Measurements from ENCODE around the gene NEDD4.
"Not testable (repeated sequence)": the region's sequence is repeated elsewhere in the genome, so short reads cannot be mapped to it uniquely, and the experiment has no call there.

Gene NEDD4

DNA sequence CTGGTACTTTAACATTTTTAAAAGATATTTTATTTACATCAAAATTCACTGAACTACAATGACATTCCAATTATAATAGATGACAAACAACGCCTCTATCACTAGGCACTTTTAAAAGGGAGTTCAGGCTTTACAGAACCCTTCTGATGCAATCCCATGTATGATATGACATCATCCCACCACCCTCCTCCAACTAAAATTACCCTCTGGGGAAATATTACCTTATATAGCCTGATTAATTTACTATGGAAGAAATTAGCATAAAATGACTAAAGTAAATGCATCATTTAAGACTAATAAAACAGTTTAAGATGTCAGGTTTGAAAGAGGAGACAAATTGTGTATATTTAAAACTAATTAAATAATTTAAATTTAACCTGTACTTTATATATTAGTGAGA, 10.4 kb upstream of the NEDD4 start:
- DNase-seq = not testable (repeated sequence)

DNA sequence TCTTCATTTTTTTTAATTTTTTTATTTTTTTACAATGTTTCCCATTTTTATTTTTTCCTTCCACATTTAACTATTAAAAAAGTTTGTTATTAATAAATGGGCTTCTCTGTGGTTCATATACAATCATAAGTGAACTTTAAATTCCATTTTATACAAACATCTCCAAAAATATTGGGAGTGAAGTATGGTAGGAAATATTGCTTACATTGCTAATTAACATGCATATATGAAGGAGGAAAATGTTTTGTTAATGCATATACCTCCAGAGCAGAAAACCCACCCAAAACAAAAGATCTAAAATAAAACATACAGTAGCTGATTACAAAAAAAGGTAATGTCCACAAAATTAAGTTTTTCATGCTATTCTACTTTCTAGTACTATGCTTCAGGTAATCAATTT, 9.9 kb upstream of the NEDD4 start:
- DNase-seq = not testable (repeated sequence)

DNA sequence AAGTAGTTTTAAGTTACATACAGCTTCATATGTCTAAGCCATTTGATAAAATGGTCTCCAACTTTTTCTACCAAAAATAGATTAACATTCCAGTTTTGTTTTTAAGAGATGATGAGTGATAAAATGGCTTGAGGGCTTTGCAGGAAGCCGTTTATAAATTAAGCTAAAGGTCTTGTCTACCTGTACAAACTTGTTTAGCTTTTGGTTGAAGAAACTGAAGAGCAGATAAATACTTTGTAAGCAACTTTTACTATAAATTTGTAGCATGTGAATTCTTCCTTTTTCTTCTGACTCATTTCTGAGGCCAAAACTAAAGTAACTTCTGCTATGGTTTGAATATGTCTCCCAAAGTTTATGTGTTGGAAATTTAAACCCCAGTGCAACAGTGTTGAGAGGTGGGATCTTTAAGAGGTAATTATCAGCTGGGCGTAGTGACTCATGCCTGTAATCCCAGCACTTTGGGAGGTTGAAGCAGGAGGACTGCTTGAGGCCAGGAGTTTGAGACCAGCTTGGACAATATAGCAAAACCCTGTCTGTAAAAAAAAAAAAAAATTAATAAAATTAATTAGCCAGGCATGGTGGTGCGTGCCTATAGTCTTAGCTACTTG, 8.2 kb upstream of the NEDD4 start:
- DNase-seq = no peak

DNA sequence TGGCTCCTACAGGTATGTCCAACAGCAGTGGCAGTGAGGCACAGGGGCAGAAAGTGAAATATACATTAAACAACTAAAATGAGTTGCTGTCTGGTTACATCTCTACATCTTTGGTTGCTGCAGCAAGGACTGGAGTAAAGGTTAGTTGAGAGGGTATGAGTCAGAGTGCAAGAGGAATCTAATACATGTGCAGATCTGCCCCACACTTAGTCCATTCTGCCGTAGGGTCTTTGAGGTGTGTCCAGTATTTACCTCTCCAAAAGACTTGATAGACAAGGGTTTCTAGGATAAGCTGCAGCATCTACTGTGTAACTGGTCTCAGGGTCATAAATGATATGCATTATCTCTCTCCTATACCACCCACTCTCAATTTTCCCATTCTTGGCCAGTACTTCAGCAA, 6.2 kb upstream of the NEDD4 start:
- DNase-seq = no peak

DNA sequence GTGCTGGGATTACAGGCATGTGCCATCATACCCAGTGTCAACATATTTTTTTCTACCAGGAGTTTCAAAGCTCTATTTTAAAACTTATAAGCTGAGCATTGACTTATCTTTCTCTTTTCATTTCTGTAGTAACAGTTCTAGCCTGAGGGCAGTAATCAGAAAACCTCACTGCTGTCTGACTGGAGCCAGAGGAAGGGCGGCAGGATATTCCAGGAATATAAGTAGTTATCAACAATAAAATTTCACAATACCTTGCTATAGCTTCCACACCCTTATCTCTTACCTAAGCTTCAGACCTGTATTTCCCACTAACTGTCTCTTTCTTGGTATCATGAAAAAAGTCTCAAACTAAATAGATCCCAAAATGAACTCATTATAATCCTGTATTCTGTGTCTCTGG, 5.1 kb upstream of the NEDD4 start:
- no peak for DNase-seq

DNA sequence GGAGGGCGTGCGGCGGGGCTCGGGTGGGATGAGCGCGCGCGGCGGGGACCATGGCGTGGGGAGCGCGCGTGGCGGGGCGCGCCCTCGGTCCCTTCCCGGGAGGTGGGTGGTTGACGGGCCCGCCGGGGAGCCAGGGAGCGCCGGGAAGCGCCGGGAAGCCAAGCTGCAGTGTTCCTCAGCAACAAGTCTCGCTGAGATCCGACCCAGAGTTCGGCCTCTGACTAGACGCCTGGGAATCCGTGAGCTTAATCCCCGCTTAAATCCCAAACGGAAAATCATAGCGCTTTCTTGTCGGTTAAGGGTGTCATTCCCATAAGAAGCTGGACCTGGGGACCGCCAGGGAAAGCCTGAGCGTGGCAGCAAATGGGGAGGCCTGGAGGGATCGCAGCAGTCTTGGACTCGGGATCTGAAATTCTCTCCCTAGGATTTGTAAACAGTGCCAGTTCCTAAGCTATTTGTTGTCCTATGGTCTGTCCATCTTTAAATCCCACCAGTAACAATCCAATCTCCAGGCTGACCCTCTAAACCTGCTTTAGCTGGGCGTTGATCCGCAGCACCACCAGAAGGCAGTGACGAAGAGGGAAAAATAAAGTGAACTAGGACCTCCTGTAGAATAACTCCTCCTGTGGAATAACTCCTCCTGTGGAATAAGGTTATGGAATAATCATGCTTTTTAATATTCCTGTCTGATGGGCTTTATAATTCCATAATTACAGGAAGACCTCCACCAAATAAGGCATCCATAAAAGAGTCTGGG, 570 bp upstream of the NEDD4 start:
- DNase-seq = no peak

DNA sequence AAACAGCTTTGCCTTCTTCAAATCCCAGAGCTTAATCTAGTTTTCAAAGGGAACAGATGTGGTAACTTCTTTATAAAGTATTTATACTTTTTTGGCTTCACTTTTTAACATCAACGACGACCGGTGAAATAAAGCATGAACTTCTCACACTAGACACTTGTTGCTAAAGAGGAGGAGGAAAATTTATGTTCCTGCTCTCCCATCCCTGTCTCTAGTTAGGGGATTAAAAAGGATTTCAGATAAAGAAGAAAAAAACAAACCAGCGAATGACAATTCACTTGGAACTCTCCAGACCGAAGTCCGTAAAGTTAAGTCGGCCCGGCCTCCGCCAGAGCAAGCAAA, 672 bp downstream of the NEDD4 start:
- no peak for DNase-seq

DNA sequence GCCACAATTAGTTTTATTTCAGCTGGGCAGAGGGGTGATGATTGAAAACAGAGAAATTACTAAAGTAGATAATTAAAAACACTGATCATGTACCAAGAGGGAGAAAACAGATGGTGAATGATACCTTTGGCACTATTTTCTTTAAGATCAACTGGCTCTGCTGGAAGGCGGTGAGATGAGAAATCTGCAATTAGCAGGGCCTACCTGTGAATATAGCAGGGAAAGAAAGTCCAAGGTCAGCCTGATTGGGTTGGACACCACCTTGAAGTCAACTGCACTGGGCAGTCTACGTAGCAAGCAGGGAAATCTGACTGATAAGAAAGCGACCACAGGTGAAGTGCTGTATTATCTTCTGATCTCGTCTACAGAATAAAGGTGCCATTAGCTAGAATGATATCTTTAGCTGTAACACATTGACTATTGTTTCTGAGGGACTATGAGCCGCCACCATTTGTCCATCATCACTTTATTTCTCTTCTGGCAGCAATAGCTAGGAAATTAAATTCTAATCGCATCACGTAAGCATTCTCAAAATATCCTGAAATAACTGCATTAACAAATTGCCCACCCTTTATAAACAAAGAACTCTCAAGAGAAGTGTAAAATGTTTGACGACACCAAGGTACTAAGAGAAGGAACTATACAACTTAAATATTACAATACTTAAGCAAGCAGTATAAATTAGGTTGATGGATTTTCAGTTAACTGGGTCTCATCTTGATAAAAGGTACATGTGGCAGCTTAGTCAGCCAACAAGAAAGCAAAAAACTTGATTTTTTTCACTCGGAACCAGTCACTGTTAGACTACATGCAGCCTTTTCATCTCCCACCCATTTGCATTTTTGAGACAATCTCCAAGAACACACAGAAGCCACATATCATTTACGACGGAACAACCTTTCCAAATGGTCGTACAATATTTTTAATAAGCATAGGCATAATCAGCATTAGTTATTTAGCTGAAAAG, 1.3 kb downstream of the NEDD4 start:
- DNase-seq = no peak

DNA sequence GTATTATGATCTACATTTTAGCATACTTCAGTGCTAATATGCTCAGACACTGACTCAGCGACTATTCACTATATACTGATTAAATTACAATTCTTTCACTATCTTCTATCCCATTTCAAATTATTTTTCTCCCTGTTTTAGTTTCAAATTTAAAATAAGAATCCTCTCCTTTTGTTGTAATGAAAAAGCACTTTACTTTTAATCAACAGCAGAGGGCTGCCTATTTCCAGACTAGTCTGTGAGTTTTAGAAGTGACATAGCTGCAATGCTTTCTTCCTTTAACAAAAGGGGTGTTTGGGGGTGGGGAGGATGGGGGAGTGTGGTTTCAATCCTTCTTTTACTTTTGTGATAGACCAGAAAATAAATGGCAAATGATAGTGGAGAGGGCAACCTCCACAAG, 2.4 kb downstream of the NEDD4 start:
- DNase-seq = no peak

DNA sequence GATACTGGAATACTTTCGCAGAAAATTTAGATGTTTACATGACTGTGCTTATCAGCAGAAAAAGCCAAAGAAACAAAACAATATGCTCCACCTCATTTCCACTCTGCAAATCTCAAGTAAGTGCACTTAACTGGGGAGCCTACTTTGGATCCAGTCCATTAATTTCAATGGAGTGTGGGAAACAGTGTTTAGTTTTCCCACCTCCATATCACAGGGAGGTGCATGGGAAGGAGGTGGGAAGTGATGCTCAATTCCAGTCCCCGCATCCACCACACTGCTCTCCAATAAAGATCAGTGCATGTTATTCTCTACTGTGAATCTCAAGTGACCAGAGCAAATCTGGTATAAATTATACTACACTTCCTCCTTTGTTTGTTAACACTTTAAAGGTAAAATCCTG, 2.9 kb downstream of the NEDD4 start:
- no peak for DNase-seq

DNA sequence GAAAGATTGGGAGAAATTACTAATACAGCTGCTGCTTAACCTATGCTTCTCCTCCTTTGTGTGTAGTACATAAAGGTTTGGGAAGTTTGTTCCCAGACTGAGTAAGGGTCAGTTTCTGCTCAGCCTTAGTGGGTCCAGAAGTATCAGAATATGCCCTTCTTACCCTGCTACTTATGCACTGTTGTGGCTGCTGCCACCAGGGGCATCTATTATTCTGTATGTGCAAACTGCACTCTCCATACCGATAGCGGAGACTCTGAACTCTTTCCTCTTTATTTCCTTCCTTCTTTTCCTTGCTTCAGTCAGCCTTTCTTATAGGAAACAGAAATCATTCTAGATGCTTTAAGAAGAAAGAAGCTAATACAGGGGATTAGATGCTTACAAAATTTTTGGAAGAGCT, 4.0 kb downstream of the NEDD4 start:
- no peak for DNase-seq

DNA sequence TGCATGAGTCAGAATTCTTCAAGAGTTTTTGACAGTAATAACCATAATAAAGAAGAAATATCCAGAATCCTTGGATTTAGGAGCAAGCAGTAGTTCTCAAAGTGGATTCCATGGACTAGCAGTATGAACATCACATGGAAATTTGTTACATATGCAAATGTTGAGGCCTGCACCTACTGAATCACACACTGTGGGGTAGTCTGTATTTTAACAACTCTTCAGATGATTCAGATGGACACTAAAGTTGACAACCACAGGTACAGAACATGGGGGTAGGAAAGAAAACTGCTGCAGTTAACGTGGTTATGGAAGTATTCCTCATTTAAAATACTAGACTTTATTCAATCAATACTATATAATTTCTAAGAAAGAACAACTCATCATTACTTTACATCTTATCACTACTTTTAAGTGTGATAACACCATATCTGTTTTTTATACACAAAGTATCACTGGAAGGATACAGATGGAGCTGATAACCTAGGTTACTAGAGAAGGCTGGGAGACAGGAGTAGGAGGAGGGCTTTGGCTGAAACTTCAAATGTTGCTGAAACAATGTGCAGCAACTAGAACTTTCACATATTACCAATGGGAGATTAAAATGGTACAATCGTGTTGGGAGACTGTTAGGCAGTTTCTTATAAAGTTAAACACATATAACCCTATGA, 11.7 kb downstream of the NEDD4 start:
- no peak for DNase-seq

DNA sequence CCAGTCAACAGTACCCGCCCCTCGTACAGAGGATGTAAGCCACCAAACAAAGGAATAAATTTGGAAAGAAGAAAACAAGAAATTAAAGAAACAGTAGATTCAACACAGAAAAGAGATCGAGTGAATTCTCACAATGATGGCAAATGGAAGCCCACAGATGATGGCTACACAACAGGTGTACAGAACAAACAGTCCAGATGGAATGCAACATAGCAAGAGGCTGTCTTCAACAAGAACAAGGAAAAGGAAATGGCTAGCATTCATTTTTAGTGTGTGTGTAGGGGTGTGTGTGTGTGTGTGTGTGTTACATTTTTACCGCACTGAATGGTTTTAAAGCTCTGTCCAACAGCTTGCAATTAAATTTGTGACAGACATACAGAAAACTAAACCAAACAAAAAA, 12.9 kb downstream of the NEDD4 start:
- DNase-seq = no peak

DNA sequence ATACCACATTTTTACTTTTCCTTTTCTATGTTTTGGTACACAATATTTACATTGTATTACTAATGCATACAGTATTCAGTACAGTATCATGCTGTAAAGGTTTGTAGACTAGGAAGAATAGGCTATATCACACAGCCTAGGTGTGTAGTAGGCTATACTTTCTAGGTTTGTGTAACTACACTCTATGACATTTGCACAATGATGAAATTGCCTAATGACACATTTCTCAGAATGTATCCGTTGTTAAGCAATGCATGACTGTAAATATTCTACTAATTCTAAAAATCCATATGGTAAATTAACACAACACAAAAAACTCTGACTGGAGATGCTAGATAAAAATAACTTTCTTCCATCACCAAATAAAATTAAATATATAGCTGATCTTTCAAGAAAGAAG, 16.2 kb downstream of the NEDD4 start:
- DNase-seq = no peak

DNA sequence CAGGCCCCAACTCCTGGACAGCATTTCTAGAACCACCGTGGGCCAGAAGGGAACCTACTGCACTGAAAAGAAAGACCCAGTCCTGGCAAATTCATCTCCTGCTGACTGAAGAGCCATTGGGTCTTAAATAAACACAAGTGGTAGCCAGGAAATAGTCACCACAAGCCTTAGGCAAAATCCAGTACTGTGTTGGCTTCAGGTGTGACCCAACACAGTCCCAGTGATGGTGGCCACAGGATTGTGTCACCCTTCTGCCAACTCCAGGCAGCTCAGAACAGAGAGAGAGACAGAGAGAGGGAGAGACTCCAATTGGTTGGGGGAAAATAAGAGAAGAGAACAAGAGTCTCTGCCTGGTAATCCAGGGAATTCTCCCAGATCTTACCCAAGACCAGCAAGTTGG, 23.1 kb downstream of the NEDD4 start:
- no peak for DNase-seq

DNA sequence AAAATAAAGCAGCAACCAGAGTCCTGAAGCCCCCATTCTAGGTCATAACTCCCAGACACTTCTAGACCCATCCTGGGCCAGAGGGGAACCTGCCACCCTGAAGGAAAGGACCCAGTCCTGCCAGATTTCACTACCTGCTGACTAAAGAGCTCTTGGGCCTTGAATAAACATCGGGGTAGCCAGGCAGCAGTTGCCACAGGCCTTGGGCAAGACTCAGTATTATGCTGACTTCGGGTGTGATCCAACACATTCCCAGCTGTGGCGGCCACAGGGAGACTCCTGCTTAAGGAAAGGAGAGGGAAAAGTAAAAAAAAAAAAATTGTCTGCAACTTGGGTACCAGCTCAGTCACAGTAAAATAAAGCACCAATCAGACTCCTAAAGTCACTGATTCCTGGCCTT, 23.8 kb downstream of the NEDD4 start:
- DNase-seq = no peak

DNA sequence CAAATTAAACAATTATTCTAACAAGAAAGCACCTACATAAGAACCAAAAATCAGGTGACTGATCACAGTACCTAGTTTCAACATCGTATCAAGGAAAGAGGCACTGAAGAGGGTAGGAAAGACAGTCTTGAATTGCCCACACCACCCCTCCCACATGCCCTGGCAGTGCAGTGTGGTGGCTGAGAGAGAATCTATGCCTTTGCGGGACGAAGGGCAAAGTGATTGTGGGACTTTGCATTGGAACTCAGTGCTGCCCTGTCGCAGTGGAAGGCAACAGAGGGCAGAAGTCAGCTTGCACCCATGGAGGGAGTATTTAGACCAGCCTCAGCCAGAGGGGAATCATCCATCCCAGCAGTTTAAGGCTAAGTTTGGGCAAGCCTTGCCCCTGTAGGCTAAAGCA, 24.5 kb downstream of the NEDD4 start:
- DNase-seq = no peak

DNA sequence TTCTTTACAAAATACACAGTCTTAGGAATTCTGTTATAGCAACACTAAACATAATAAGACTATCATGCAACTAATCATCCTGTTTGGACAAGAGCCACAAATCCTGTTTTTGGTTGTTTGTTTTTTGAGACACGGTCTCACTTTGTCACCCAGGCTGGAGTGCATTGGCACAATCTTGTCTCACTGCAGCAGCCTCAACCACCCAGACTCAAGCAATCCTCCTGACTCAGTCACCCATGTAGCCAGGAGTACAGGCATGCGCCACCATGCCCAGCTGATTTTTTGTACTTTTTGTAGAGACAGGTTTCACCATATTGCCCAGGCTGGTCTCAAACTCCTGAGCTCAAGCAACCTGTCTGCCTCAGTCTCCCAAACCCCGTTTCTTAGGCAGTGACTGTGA, 28.3 kb downstream of the NEDD4 start:
- no peak for DNase-seq

DNA sequence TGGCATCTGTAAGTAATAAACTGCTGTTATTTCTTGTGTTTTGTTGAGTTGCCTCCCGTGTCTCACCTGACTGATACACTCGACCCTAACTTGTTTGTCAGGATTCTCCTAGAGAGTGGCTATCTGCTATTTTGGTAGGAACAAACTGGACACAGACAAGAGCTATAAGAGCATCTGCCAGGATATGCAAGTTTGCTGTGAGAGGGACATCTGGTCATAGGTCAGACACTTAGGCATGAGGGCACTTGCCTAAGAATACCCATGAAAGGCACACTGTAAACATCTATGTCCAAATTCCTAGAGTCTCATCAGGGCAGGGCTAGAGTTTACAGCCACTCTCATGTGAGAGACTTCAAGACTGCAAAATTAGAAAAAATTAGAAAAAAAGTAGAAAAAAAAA, 32.5 kb downstream of the NEDD4 start:
- no peak for DNase-seq

DNA sequence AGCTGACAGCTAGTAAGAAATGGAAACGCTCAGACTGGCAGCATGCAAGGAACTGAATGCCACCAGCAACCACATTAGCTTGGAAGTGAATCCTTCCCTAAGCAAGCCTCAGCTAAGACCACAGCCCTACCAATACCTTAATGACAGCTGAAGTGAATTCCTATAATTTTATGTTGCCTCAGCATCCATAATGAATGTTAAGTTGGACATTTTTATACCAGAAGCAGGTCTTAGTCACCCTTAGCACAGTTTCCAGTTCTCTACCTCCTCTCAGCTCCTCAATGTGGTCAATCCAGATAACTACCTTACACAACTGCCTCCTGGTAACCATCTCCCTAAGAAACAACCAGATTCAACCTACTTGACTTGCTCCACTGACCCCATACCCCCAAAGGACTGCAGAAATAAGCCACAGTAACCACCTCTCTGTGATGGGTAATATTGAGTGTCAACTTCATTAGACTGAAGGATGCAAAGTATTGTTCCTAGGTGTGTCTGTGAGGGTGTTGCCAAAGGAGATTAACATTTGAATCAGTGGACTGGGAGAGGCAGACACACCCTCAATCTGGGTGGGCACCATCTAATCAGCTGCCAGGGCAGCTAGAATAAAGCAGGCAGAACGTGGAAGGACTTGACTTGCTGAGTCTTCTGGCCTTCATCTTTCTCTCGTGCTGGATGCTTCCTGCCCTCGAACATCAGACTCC, 33.5 kb downstream of the NEDD4 start:
- no peak for DNase-seq

DNA sequence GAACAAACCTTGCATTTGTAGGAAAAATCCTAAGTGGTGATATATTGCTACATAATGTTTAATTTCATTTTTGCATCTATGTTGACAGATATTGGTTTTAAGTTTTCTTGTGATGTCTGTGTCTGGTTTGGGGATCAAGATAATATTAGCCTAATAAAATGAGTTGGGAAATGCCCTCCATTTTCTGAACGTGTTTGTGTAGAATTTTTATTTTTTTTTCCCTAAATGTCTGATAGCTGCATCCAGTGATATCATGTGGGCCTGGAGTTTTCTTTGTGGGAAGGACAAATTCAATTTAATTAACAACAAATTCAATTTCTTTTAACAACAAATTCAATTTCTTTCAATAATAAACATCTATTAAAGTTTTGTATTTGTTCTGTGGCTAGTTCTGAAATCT, 35.1 kb downstream of the NEDD4 start:
- no peak for DNase-seq

DNA sequence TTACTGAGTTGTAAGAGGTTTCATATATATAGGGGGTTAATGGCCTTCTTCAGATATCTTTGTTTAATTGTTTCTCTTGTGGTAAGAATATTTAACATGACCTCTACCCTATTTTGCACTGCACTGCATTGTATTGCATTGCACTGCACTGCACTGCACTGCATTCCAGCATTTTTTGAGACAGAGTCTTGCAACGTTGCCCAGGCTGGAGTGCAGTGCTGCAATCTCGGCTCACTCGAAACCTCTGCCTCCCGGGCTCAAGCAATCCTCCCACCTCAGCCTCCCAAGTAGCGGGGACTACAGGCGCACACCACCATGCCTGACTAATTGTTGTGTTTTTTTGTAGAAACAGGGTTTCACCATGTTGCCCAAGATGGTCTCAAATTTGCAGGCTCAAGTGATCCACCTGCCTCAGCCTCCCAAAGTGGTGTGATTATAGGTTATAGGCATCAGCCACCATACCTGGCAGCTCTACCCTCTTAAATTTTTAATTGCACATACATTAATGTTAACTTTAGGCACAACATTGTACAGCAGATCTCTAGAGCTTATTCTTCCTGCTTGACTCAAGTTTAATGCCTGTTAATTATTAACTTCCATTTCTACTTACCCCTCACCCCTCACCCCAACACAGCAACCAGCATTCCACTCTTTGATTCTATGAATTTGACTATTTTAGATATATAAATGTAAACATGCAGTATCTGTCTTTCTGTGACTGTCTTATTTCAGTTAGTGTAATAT, 38.4 kb downstream of the NEDD4 start:
- no peak for DNase-seq

Data from T-helper 9 cell (primary cell).